ENCODE data around the gene SLC30A9.

DNA sequence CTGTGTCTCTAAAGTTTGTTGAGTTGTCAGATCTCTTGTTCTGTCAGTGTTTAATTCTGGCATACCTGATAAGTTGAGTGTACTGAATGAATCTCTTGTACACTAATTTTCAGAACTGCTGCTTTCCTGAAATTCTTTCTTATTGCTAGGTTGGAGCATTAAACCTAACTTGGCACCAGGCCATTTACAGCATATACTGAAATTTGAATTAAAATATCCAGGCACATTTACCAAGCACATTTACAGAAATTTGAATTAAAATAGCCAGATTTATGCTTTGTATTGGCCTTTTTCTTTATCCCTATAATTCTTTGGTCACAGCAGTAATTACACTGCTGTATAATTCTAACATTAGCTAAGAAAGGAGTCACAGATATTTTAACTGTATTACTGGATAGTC lies 46.2 kb upstream of the SLC30A9 start:
- TF ChIP-seq CTCF (conservative IDR thresholded peaks at IDR 0.05) (no peak), ZFX (IDR thresholded peaks at IDR 0.05) (no peak)

All from C4-2B (cell line).